MM.1S (cell line): ENCODE results near the gene GRIK4.

Experiments used
- DNase-seq: peaks from one replicate; pipeline ENCODE4 v3.0.0-alpha.2; 2015
- H2AFZ ChIP-seq: fragments of 300-600 bp; sonication (generic); 2 replicates; pipeline ENCODE4 v1.6.0; 2016; ENCODE audit warnings: antibody characterized with exemption, low read length
- H3F3A ChIP-seq: fragments of 300-600 bp; sonication (generic); 2 replicates; pipeline ENCODE4 v1.6.1; 2016; ENCODE audit warnings: mild to moderate bottlenecking, antibody characterized with exemption, low read length, moderate library complexity, mixed read lengths; ENCODE audit not compliant: insufficient read depth
- H3K27ac ChIP-seq: fragments of 300-600 bp; sonication (generic); 2 replicates; pipeline ENCODE4 v1.5.1; 2016; ENCODE audit warnings: mild to moderate bottlenecking, low read length
- H3K27me3 ChIP-seq: fragments of 300-600 bp; sonication (generic); replicated peaks from 2 replicates; pipeline ENCODE4 v1.6.0; 2016; ENCODE audit warnings: low read length; ENCODE audit not compliant: insufficient read depth
- H3K36me3 ChIP-seq: fragments of 300-600 bp; sonication (generic); replicated peaks from 2 replicates; pipeline ENCODE4 v1.6.1; 2016; ENCODE audit warnings: mild to moderate bottlenecking, low read length, mixed read lengths; ENCODE audit not compliant: insufficient read depth
- H3K4me1 ChIP-seq: fragments of 300-600 bp; sonication (generic); 2 replicates; pipeline ENCODE4 v1.6.1; 2016; ENCODE audit warnings: low read length, mixed read lengths
- H3K4me2 ChIP-seq: fragments of 300-600 bp; sonication (generic); 2 replicates; pipeline ENCODE4 v1.6.0; 2016; ENCODE audit warnings: low read depth, low read length
- H3K4me3 ChIP-seq: fragments of 300-600 bp; sonication (generic); 2 replicates; pipeline ENCODE4 v1.5.1; 2016; ENCODE audit warnings: low read length, mixed read lengths
- H3K79me2 ChIP-seq: fragments of 300-600 bp; sonication (generic); 2 replicates; pipeline ENCODE4 v1.6.1; 2016; ENCODE audit warnings: mixed run types, low read length, mixed read lengths
- H3K9ac ChIP-seq: fragments of 300-600 bp; sonication (generic); 2 replicates; pipeline ENCODE4 v1.6.1; 2016; ENCODE audit warnings: low read length, mixed read lengths
- H3K9me2 ChIP-seq: fragments of 300-600 bp; sonication (generic); replicated peaks from 2 replicates; pipeline ENCODE4 v1.6.1; 2016; ENCODE audit warnings: mild to moderate bottlenecking, low read length, mixed read lengths; ENCODE audit not compliant: insufficient read depth
- H3K9me3 ChIP-seq: fragments of 300-600 bp; sonication (generic); replicated peaks from 2 replicates; pipeline ENCODE4 v1.6.1; 2016; ENCODE audit warnings: mild to moderate bottlenecking, low read length, mixed read lengths; ENCODE audit not compliant: insufficient read depth
- H4K20me1 ChIP-seq: fragments of 300-600 bp; sonication (generic); 2 replicates; pipeline ENCODE4 v1.6.1; 2016; ENCODE audit warnings: mild to moderate bottlenecking, low read length, moderate library complexity, mixed read lengths; ENCODE audit not compliant: insufficient read depth
- CTCF ChIP-seq: fragments of 300-600 bp; sonication (generic); IDR thresholded peaks from 2 replicates; pipeline ENCODE4 v1.5.1; 2016; ENCODE audit warnings: antibody characterized with exemption, low read length, mixed read lengths
- EZH2 ChIP-seq: fragments of 300-600 bp; sonication (generic); optimal IDR thresholded peaks from 2 replicates; pipeline ENCODE3; 2017; ENCODE audit warnings: low read depth, mild to moderate bottlenecking, antibody characterized with exemption, low read length, mixed read lengths
- EZH2phosphoT487 ChIP-seq: fragments of 300-600 bp; sonication (generic); IDR thresholded peaks from 2 replicates; pipeline ENCODE4 v1.6.1; 2018; ENCODE audit warnings: antibody characterized with exemption, low read length

GRIK4 gene

GRCh38 chr11:120577041-120577440 lies 65.5 kb downstream of the GRIK4 start:
- Histone ChIP-seq H3K4me2 (no peak overlapping the region), H3K9me2 (no peaks in the 10 kb centered on the region), H3K9me3 (no peaks in the 10 kb centered on the region), H3K4me3 (no peak overlapping the region), H3K36me3 (no peaks in the 10 kb centered on the region), H3K27me3 (no peaks in the 10 kb centered on the region), H4K20me1 (no peaks in the 10 kb centered on the region), H3K4me1 (0 out of 2 replicates have a peak, but pooled peaks cover 3% of the 10 kb centered on the region), H2AFZ (no peak overlapping the region), H3K27ac (no peak overlapping the region), H3K79me2 (no peaks in the 10 kb centered on the region), H3F3A (no peaks in the 10 kb centered on the region), H3K9ac (no peak overlapping the region)
- DNase-seq = no peak
- TF ChIP-seq CTCF = no peak
- TF ChIP-seq EZH2phosphoT487 = no peak
- TF ChIP-seq EZH2 = no peak

GRCh38 chr11:120577624-120578363 lies 66.2 kb downstream of the GRIK4 start:
- Histone ChIP-seq H3K4me1 (0 out of 2 replicates have a peak, but pooled peaks cover 3% of the 10 kb centered on the region), H3K36me3 (no peaks in the 10 kb centered on the region)

GRCh38 chr11:120578596-120579154 lies 67.1 kb downstream of the GRIK4 start:
- Histone ChIP-seq H3K9ac (no peak overlapping the region), H3K36me3 (no peaks in the 10 kb centered on the region), H3K79me2 (no peaks in the 10 kb centered on the region), H2AFZ (no peak overlapping the region), H3K27me3 (no peaks in the 10 kb centered on the region), H3K4me2 (no peak overlapping the region), H3K4me3 (no peak overlapping the region), H3K27ac (no peak overlapping the region), H4K20me1 (no peaks in the 10 kb centered on the region), H3K9me2 (no peaks in the 10 kb centered on the region), H3K9me3 (no peaks in the 10 kb centered on the region), H3K4me1 (0 out of 2 replicates have a peak, but pooled peaks cover 3% of the 10 kb centered on the region), H3F3A (no peaks in the 10 kb centered on the region)
- DNase-seq = no peak
- no peak for TF ChIP-seq EZH2phosphoT487
- no peak for TF ChIP-seq EZH2
- no peak for TF ChIP-seq CTCF

More at GRCh38 chr11:120577624-120578363, 66.2 kb downstream of the GRIK4 start:
- no peak overlapping the region for H3K4me3 ChIP-seq
- H3F3A ChIP-seq = no peaks in the 10 kb centered on the region
- no peak overlapping the region for H2AFZ ChIP-seq
- no peaks in the 10 kb centered on the region for H3K9me2 ChIP-seq
- TF ChIP-seq EZH2phosphoT487 = no peak
- TF ChIP-seq EZH2 = no peak
- no peak for TF ChIP-seq CTCF
- no peak overlapping the region for H3K9ac ChIP-seq
- H3K9me3 ChIP-seq = no peaks in the 10 kb centered on the region
- DNase-seq = no peak
- no peak overlapping the region for H3K4me2 ChIP-seq
- H4K20me1 ChIP-seq = no peaks in the 10 kb centered on the region
- no peaks in the 10 kb centered on the region for H3K79me2 ChIP-seq
- no peak overlapping the region for H3K27ac ChIP-seq
- H3K27me3 ChIP-seq = no peaks in the 10 kb centered on the region
